Effector memory CD8-positive, alpha-beta T cell (primary cell): ENCODE results near the gene DCAF4L1.

Source experiments
- ATAC-seq: fragments of 150-1000 bp; cut with Tn5 transposase; replicated peaks from 2 replicates; pipeline ENCODE4 v1.10.0; 2021; ENCODE audit warnings: mild to moderate bottlenecking, moderate library complexity
- DNase-seq, 3 experiments: peaks; one replicate each; pipeline ENCODE4 v3.0.0; 2021
- H3K27ac Mint-ChIP-seq, 2 donors: one replicate each; pipeline ENCODE4 v1.8.0; 2022; ENCODE audit warnings: mild to moderate bottlenecking in 2 of 2, mixed read lengths in 2 of 2, moderate library complexity in 2 of 2
- H3K27me3 Mint-ChIP-seq, 2 donors: one replicate each; pipeline ENCODE4 v1.8.0; 2022; ENCODE audit warnings: mixed read lengths in 2 of 2
- H3K36me3 Mint-ChIP-seq: one replicate; pipeline ENCODE4 v1.8.0; 2022; ENCODE audit warnings: mild to moderate bottlenecking, moderate library complexity, mixed read lengths; ENCODE audit not compliant: insufficient read depth
- H3K4me1 Mint-ChIP-seq, 2 donors: one replicate each; pipeline ENCODE4 v1.8.0; 2022; ENCODE audit warnings: low read depth in 2 of 2, mixed read lengths in 2 of 2
- H3K4me3 Mint-ChIP-seq, 2 donors: one replicate each; pipeline ENCODE4 v1.8.0; 2022; ENCODE audit warnings: mild to moderate bottlenecking in 2 of 2, mixed read lengths in 2 of 2, moderate library complexity in 2 of 2
- H3K9me3 Mint-ChIP-seq, 2 donors: one replicate each; pipeline ENCODE4 v1.8.0; 2022; ENCODE audit warnings: mixed read lengths in 2 of 2
- total RNA-seq, 9 experiments: gene quantifications; one replicate each; lab custom pipeline; 2026; lab: John Stamatoyannopoulos, UW

The DCAF4L1 gene, protein sequence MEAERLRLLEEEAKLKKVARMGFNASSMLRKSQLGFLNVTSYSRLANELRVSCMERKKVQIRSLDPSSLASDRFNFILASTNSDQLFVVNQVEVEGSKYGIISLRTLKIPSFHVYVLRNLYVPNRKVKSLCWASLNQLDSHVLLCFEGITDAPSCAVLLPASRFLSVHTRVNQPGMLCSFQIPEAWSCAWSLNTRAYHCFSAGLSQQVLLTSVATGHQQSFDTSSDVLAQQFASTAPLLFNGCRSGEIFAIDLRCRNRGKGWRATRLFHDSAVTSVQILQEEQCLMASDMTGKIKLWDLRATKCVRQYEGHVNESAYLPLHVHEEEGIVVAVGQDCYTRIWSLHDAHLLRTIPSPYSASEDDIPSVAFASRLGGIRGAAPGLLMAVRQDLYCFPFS
- 0.38 to 2.1 (median 0.98) reads per million in 9 experiments for total RNA-seq

DNA sequence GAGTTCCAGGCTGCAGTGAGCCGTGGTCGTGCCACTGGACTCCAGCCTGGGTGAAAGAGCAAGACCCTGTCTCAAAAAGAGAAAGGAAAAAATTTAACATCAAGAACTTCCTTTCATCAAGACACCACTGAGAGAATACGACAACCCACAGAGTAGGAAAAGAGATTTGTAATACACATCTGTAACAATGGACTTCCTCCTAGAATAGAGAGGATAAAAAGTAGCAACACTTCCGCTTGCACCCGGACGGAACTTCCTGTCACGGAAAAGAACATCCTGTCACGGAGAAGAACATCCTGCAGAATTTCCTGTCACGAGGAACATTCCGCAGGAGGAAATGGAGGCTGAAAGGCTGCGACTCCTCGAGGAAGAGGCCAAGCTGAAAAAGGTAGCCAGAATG lies at the start of gene DCAF4L1:
DCAF4L1 (plus strand) TSS at position 301 of the 400 bp plus-strand sequence; CDS start at position 338, 37 bp downstream.
- no peaks in the 10 kb centered on the region for H3K36me3 Mint-ChIP-seq
- H3K27me3 Mint-ChIP-seq, result peaks cover 8 to 17% of the 10 kb centered on the region in 2 donors
- ATAC-seq (no peak), DNase-seq (no peak)
- H3K9me3 Mint-ChIP-seq, result no peaks in the 10 kb centered on the region
- no peak within 1 kb of the TSS for H3K27ac Mint-ChIP-seq
- H3K4me3 Mint-ChIP-seq, result no peak within 1 kb of the TSS
- no peaks in the 10 kb centered on the region for H3K4me1 Mint-ChIP-seq

DNA sequence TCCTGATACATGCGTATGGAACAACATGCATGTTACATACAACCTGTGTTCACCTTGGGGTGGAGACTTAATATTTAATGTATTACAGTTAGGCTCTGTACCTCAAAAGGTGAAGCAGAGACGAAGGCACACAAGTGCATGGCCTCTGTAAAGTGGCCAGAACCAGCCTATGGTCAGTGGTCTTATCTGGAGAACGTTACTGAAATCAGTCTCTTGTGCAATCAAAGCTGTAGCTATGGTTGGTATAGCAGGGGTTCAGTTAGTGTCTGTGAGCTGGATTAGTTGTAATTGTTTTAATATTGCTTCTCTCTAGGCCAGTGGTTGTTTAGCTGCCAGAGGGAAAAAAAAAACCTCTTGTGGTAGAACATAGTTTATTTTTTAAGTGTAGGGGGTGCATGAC lies 48.6 kb upstream of the DCAF4L1 start:
- Mint-ChIP-seq H3K4me3 (no peak overlapping the region), H3K27me3 (no peaks in the 10 kb centered on the region)

DNA sequence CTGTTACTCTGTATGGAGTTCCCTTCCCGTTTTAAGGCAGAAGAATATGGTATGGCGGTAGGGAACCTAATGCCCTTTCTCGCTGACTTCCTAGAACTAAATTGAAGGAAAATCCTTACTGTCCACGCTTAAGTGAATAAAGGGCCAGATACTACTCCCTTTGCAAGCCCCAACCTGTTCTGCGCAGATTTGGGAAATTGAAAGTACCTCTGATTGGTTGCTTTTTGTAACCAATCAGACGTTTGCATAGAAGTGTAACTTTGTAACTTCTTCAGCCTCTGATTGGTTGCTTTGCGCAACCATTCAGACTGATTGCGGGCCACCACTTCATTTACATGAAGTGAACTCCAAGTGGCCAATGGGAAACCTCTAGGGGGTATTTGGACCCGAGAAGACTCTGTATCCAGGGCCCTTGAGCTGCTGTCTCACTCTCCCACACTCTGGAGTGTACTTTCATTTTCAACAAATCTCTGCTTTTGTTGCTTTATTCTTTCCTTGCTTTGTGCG lies 47.5 kb upstream of the DCAF4L1 start:
- DNase-seq, result no peak
- Mint-ChIP-seq H3K9me3 (no peaks in the 10 kb centered on the region), H3K27me3 (no peaks in the 10 kb centered on the region), H3K4me3 (peak overlapping the region; percentile 95 to 97), H3K4me1 (peaks cover 23 to 28% of the 10 kb centered on the region in 2 donors), H3K27ac (peak overlapping the region; percentile 95 to 97), H3K36me3 (peaks cover 12% of the 10 kb centered on the region)
- no peak for ATAC-seq

More for the DNA sequence above, 48.6 kb upstream of the DCAF4L1 start:
- Mint-ChIP-seq H3K27ac (no peak overlapping the region), H3K4me1 (peaks cover 21 to 23% of the 10 kb centered on the region in 2 donors), H3K36me3 (peaks cover 8% of the 10 kb centered on the region), H3K9me3 (no peaks in the 10 kb centered on the region)
- ATAC-seq, result no peak
- no peak for DNase-seq

DNA sequence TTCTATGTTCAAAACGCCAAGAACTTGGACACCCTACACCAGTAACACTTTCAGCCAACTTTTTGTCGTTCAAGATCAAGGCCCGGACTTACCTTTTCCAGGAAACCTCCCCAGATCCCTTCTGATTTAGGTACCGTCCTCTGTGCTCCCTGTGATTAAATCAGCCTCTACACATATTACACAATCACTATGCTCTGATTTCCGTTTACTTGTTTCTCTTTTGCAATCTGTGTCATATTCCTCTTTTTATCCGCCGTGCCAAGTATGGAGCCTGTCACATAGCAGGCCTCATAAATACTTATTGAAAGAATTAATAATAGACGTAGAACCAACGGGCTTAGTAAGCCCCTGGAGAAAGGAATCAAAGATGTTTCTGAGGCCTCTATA lies 47.0 kb upstream of the DCAF4L1 start:
- H3K27me3 Mint-ChIP-seq, result no peaks in the 10 kb centered on the region
- ATAC-seq (no peak), DNase-seq (no peak)
- peaks cover 23 to 28% of the 10 kb centered on the region in 2 donors for H3K4me1 Mint-ChIP-seq
- H3K27ac Mint-ChIP-seq, result peak overlapping the region; percentile 95 to 97
- peaks cover 16% of the 10 kb centered on the region for H3K36me3 Mint-ChIP-seq
- no peaks in the 10 kb centered on the region for H3K9me3 Mint-ChIP-seq
- H3K4me3 Mint-ChIP-seq, result peak overlapping the region; percentile 95 to 97

DNA sequence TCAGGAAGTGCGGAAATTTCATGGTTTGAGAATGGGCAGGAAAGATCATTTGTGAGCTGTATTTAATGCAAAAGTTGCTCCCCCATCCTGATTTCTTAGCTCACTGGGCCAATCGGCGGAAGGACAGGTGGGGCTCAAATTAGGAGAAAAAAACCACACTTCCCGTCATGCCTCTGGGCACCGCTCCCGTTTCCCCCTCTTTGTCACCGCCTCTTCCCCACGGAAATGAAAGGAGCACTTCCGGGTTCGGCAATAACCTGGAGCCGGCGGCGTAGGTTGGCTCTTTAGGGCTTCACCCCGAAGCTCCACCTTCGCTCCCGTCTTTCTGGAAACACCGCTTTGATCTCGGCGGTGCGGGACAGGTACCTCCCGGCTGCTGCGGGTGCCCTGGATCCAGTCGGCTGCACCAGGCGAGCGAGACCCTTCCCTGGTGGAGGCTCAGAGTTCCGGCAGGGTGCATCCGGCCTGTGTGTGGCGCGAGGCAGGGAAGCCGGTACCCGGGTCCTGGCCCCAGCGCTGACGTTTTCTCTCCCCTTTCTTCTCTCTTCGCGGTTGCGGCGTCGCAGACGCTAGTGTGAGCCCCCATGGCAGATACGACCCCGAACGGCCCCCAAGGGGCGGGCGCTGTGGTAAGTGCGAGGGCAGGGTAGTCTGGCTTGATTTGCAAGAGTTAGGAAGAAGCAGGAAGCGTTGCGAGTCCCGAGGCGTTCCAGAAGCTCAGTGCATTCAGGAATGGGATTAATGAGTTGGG lies 46.5 kb upstream of the DCAF4L1 start, which contains the start of gene TMEM33:
TMEM33 (plus strand) TSS at position 529 of the 751 bp plus-strand sequence; CDS start at position 585, 56 bp downstream.
- peak within 1 kb of the TSS; percentile 95 to 97 for H3K27ac Mint-ChIP-seq
- H3K27me3 Mint-ChIP-seq, result no peaks in the 10 kb centered on the region
- H3K4me3 Mint-ChIP-seq, result peak within 1 kb of the TSS; percentile 95 to 97
- DNase-seq (peak; percentile 50 to 63 (median 59)), ATAC-seq (peak; percentile 83)
- H3K4me1 Mint-ChIP-seq, result peaks cover 26 to 31% of the 10 kb centered on the region in 2 donors
- no peaks in the 10 kb centered on the region for H3K9me3 Mint-ChIP-seq
- H3K36me3 Mint-ChIP-seq, result peaks cover 21% of the 10 kb centered on the region

DNA sequence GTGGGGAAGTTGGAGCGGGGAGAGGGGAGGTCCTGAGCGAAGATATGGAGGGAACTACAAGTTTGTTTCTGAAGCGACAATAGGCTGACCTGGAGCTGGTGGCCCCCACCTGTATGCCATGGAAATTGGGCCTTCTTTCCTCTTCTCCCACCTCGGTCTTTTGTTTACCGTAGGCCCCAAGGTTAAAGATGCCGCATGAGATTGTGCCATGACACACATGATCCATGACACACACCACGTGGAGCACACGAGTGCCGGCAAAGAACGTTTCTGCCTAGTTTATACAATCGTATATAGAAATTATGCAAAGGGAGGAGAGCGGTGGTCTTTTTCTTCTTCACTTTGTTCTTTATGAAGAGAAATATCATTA lies 45.9 kb upstream of the DCAF4L1 start:
- no peaks in the 10 kb centered on the region for H3K9me3 Mint-ChIP-seq
- H3K27ac Mint-ChIP-seq, result peak overlapping the region; percentile 95 to 97
- peak overlapping the region; percentile 95 to 97 for H3K4me3 Mint-ChIP-seq
- peaks cover 26% of the 10 kb centered on the region for H3K36me3 Mint-ChIP-seq
- peaks cover 26 to 31% of the 10 kb centered on the region in 2 donors for H3K4me1 Mint-ChIP-seq
- ATAC-seq, result peak; percentile 28
- H3K27me3 Mint-ChIP-seq, result no peaks in the 10 kb centered on the region
- peak in 1 of 3 experiments; percentile 6 for DNase-seq

DNA sequence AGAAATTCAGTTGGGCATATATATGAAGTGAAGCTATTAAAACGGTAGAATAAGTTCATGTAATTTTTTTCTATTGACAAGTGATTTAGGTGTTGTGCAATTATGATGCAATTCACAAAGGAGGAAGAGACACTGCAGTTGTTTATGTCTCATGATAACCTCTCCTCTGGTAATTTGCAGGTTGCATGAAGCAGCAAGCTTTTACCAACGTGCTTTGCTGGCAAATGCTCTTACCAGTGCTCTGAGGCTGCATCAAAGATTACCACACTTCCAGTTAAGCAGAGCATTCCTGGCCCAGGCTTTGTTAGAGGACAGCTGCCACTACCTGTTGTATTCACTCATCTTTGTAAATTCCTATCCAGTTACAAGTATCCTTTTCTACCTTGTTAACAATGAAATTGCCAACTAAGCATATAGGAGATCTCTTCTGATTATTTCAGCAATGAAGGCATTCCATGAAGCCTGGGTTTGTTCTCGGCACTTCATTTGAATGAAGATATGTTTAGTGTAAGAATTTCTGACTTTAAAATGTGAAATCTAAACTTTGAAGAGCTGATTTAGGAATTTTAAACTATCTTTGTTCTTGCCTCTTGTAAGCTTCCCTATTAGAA lies 42.4 kb upstream of the DCAF4L1 start:
- ATAC-seq (no peak), DNase-seq (no peak)
- H3K4me1 Mint-ChIP-seq, result peaks cover 27 to 31% of the 10 kb centered on the region in 2 donors
- H3K9me3 Mint-ChIP-seq, result no peaks in the 10 kb centered on the region
- H3K27me3 Mint-ChIP-seq, result no peaks in the 10 kb centered on the region
- H3K27ac Mint-ChIP-seq, result no peak overlapping the region
- no peak overlapping the region for H3K4me3 Mint-ChIP-seq
- H3K36me3 Mint-ChIP-seq, result peaks cover 47% of the 10 kb centered on the region

DNA sequence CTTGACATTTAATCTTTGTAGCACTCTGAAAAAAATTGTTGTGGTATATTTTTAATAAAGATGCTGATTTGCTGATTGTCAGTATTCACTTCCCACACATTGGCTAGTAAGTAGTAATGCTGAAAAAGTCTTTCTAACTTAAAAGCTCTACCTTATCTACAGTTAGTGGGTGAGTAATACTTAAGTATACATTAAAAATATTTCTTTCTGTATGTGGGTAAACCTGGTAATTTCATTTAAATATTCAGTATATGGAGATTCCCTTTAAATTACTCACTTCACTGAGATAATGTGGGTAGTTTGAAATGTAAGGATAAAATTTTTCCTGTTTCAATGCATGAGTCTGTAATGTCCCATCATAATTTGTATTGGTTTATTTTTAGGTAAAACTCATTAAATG lies 40.7 kb upstream of the DCAF4L1 start:
- Mint-ChIP-seq H3K9me3 (no peaks in the 10 kb centered on the region), H3K27me3 (no peaks in the 10 kb centered on the region), H3K27ac (peak overlapping the region in 1 of 2 donors; percentile 19), H3K4me3 (no peak overlapping the region), H3K36me3 (peaks cover 53% of the 10 kb centered on the region), H3K4me1 (peaks cover 16 to 17% of the 10 kb centered on the region in 2 donors)
- DNase-seq (no peak), ATAC-seq (no peak)

DNA sequence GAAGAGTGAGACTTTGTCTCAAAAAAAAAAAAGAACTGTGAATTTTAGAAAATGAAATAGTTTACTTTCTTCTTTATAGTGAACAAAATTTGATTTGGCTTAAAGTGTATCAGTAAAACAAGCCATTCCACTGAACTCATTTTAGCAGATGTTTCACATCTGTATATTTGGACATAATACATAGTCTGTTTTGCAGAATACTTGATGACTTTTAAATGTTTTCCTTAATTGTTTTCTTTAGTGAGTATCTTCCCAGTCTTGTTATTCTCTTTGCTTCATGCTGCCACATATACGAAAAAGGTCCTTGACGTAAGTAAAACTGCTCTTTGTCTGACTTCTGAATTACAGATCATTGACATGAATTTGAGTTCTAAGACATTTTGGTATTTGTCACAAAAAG lies 38.0 kb upstream of the DCAF4L1 start:
- Mint-ChIP-seq H3K27me3 (no peaks in the 10 kb centered on the region), H3K9me3 (no peaks in the 10 kb centered on the region), H3K4me3 (no peak overlapping the region), H3K36me3 (peaks cover 74% of the 10 kb centered on the region), H3K27ac (peak overlapping the region in 1 of 2 donors; percentile 69), H3K4me1 (peaks cover 5 to 6% of the 10 kb centered on the region in 2 donors)
- DNase-seq (no peak), ATAC-seq (no peak)

DNA sequence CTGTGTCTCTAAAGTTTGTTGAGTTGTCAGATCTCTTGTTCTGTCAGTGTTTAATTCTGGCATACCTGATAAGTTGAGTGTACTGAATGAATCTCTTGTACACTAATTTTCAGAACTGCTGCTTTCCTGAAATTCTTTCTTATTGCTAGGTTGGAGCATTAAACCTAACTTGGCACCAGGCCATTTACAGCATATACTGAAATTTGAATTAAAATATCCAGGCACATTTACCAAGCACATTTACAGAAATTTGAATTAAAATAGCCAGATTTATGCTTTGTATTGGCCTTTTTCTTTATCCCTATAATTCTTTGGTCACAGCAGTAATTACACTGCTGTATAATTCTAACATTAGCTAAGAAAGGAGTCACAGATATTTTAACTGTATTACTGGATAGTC lies 37.5 kb upstream of the DCAF4L1 start:
- Mint-ChIP-seq H3K36me3 (peaks cover 72% of the 10 kb centered on the region), H3K9me3 (no peaks in the 10 kb centered on the region), H3K4me3 (no peak overlapping the region), H3K27me3 (no peaks in the 10 kb centered on the region), H3K4me1 (peaks cover 3 to 5% of the 10 kb centered on the region in 2 donors), H3K27ac (no peak overlapping the region)
- ATAC-seq (no peak), DNase-seq (no peak)

DNA sequence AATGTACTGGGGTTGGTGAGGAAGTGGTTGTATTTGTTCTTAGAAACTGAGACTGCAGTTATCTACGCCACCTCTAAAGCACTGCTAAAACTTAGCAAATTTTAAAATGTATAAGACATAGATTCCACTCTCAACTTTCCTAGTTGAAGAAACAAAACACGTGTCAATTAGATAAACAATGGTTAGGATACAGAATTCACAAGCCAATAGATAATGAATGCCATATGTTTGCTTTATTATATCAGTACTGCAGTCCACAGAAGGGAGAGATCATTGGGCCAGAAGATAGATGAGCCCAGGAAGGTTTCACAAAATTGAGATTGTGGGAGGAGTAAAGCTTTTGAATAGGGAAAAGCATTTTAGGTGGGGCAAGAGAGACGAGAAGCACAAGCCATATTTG lies 32.0 kb upstream of the DCAF4L1 start:
- Mint-ChIP-seq H3K27ac (no peak overlapping the region), H3K4me1 (peaks cover 6 to 12% of the 10 kb centered on the region in 2 donors), H3K9me3 (no peaks in the 10 kb centered on the region), H3K36me3 (peaks cover 74% of the 10 kb centered on the region), H3K4me3 (no peak overlapping the region), H3K27me3 (no peaks in the 10 kb centered on the region)
- DNase-seq, result no peak
- no peak for ATAC-seq

DNA sequence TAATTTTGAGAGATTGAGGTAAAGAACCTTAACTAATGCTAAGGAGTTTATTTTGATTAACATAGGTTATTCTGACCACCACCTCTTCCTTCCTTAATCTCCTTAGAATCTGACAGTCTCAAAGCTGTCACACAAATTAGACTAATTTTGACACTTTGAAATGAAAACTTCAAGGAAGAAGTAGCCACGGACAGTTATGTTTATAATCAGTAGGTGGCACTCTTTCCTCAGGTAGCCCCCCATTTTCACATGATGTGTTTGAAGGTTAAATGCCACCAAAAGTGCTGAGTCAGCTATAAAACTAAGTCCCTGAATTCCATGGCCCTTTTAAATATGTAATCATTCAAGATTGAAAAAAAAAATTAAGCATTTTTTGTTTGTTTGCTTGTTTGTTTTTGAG lies 23.9 kb upstream of the DCAF4L1 start:
- H3K4me1 Mint-ChIP-seq, result peaks cover 0 to 4% of the 10 kb centered on the region in 2 donors
- peaks cover 25% of the 10 kb centered on the region for H3K36me3 Mint-ChIP-seq

DNA sequence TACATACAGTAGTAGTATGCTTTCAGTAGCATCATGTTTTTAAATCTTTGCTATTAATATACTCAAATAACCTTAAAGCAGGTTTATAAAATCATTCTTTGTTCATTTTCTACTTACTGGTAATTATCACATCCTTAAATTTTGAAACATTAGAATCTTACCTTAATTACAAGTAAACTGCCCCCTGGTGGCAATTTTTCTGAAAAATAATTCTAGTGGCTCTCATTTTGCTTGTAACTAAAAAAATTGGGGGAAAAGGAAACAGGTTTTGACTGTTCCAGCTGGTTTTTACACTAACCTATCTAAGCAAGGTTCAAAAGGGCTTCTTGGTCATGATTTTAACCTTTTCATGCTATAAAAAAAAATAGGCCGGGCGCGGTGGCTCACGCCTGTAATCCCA lies 18.5 kb upstream of the DCAF4L1 start:
- Mint-ChIP-seq H3K27me3 (no peaks in the 10 kb centered on the region), H3K9me3 (peaks cover 0 to 3% of the 10 kb centered on the region in 2 donors), H3K27ac (no peak overlapping the region), H3K4me3 (no peak overlapping the region), H3K36me3 (no peaks in the 10 kb centered on the region), H3K4me1 (no peaks in the 10 kb centered on the region)
- ATAC-seq (no peak), DNase-seq (peak in 1 of 3 experiments; percentile 6)

More for the DNA sequence above, 23.9 kb upstream of the DCAF4L1 start:
- Mint-ChIP-seq H3K27ac (no peak overlapping the region), H3K4me3 (no peak overlapping the region), H3K9me3 (no peaks in the 10 kb centered on the region), H3K27me3 (no peaks in the 10 kb centered on the region)
- DNase-seq (peak in 1 of 3 experiments; percentile 6), ATAC-seq (peak; percentile 39)
